GM23248 (cell line): ENCODE results near the gene ZEB1. TPM values are rescaled to one million over a fixed set of nuclear protein-coding genes. Genes with fewer than 3 reads are reported as not detected.

ENCODE experiments used
- DNase-seq: peaks from one replicate; pipeline ENCODE4 v3.0.0-alpha.2; 2015
- H2AFZ ChIP-seq: fragments of 200-600 bp; sonication (generic); 2 replicates; pipeline ENCODE4 v1.6.1; 2016; ENCODE audit warnings: antibody characterized with exemption
- H3F3A ChIP-seq: fragments of 200-600 bp; sonication (generic); 2 replicates; pipeline ENCODE4 v1.6.1; 2016; ENCODE audit warnings: mild to moderate bottlenecking, antibody characterized with exemption, mixed run types; ENCODE audit not compliant: insufficient read depth
- H3K27ac ChIP-seq: fragments of 200-600 bp; sonication (generic); 2 replicates; pipeline ENCODE4 v1.5.1; 2016; ENCODE audit warnings: mild to moderate bottlenecking
- H3K27me3 ChIP-seq: fragments of 200-600 bp; sonication (generic); replicated peaks from 2 replicates; pipeline ENCODE4 v1.6.1; 2016; ENCODE audit warnings: mild to moderate bottlenecking; ENCODE audit not compliant: insufficient read depth
- H3K36me3 ChIP-seq: fragments of 200-600 bp; sonication (generic); 2 replicates; pipeline ENCODE4 v1.6.1; 2016; ENCODE audit warnings: low read depth, mild to moderate bottlenecking
- H3K4me1 ChIP-seq: fragments of 200-600 bp; sonication (generic); 2 replicates; pipeline ENCODE4 v1.6.1; 2016; ENCODE audit warnings: mild to moderate bottlenecking; ENCODE audit not compliant: insufficient read depth
- H3K4me2 ChIP-seq: fragments of 200-600 bp; sonication (generic); one replicate; pipeline ENCODE4 v1.6.1; 2016; ENCODE audit warnings: mild to moderate bottlenecking; ENCODE audit not compliant: unreplicated experiment
- H3K4me3 ChIP-seq: fragments of 200-600 bp; sonication (generic); 2 replicates; pipeline ENCODE4 v1.5.1; 2016; ENCODE audit warnings: mild to moderate bottlenecking
- H3K79me2 ChIP-seq: fragments of 200-600 bp; sonication (generic); 2 replicates; pipeline ENCODE4 v1.6.1; 2016; ENCODE audit warnings: mild to moderate bottlenecking; ENCODE audit not compliant: insufficient read depth
- H3K9ac ChIP-seq: fragments of 200-600 bp; sonication (generic); 2 replicates; pipeline ENCODE4 v1.6.1; 2016; ENCODE audit warnings: mild to moderate bottlenecking
- H3K9me2 ChIP-seq: fragments of 200-600 bp; sonication (generic); 2 replicates; pipeline ENCODE4 v1.6.1; 2016; ENCODE audit warnings: mixed run types, mild to moderate bottlenecking, moderate library complexity; ENCODE audit not compliant: insufficient read depth
- H3K9me3 ChIP-seq: fragments of 200-600 bp; sonication (generic); one replicate; pipeline ENCODE4 v1.6.1; 2017; ENCODE audit warnings: low read depth
- H4K20me1 ChIP-seq: fragments of 200-600 bp; sonication (generic); 2 replicates; pipeline ENCODE4 v1.6.0; 2016; ENCODE audit not compliant: insufficient read depth
- EZH2 ChIP-seq: fragments of 200-600 bp; sonication (generic); IDR thresholded peaks from 2 replicates; pipeline ENCODE4 v1.6.1; 2018; ENCODE audit warnings: antibody characterized with exemption, mild to moderate bottlenecking; ENCODE audit not compliant: insufficient read depth, poor library complexity, severe bottlenecking
- EZH2phosphoT487 ChIP-seq: fragments of 200-600 bp; sonication (generic); IDR thresholded peaks from 2 replicates; pipeline ENCODE4 v1.6.1; 2018; ENCODE audit warnings: antibody characterized with exemption, moderate library complexity, mild to moderate bottlenecking, low read depth; ENCODE audit not compliant: insufficient read depth
- WGBS, 2 experiments: methylation state at CpG; one replicate each; pipeline ENCODE4 v1.1.6; 2015 to 2017; ENCODE audit warnings: low lambda C conversion rate in 2 of 2, low coverage in 1 of 2; ENCODE audit errors: missing lambda C conversion rate in 2 of 2; 5-methylcytosine and 5-hydroxymethylcytosine counted together
- in situ Hi-C: fragments of 300-500 bp; cut with MboI; formaldehyde crosslinking; loops from 2 replicates; pipeline ENCODE4 v1.15.0; 2020
- polyA plus RNA-seq: library from polyadenylated mRNA; unstranded; fragments of >200 nt; fragmentation: Nextera tagmentation; extraction: Ambion mirVana; gene quantifications from 2 replicates; pipeline ENCODE4 v1.2.1, GENCODE V29; 2016
- total RNA-seq: library from RNA; depleted of rRNA; stranded (reverse); fragments of >200 nt; shearing (Covaris generic); gene quantifications from 2 replicates; pipeline ENCODE4 v1.2.3, GENCODE V29; 2014

ZEB1 gene
- total and polyA plus RNA-seq, 2 experiments from 2014 or later, result 62.0 to 69.8 TPM

DNA sequence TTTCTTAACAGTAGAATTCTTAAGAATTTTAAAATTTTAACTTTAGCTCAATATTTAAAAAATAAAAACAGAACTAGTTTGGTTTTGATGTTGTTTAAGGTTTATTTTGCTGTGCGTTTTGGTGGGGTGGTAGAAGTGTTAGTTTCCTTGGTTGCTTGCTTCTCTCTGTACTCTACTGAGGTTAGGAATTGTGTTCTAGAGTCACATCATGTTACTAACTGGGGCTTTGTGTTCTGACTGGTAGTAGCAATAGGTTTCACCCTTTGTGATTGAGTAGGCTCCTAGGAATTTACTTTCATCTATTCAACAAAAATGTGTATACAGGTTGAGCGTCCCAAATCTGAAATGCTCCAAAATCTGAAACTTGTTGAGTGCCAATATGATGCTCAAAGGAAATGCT, 99.5 kb downstream of the ZEB1 start:
- Histone ChIP-seq H3K27me3 (no peaks in the 10 kb centered on the region), H3F3A (peaks cover 42% of the 10 kb centered on the region), H3K4me2 (no peak overlapping the region), H3K9ac (no peak overlapping the region), H2AFZ (no peak overlapping the region), H3K9me3 (no peaks in the 10 kb centered on the region), H3K36me3 (no peaks in the 10 kb centered on the region), H3K27ac (no peak overlapping the region), H3K79me2 (peaks cover 94% of the 10 kb centered on the region), H3K4me1 (peaks cover 44% of the 10 kb centered on the region), H3K9me2 (no peaks in the 10 kb centered on the region; the same call in 1 of the 2 replicates), H3K4me3 (no peak overlapping the region), H4K20me1 (no peaks in the 10 kb centered on the region; the same call in 1 of the 2 replicates)
- 98 to 100% methylated on average over 2 of the region's 2 CpGs for WGBS, 2 experiments
- no peak for DNase-seq
- in situ Hi-C loops, result no loop called here
- no peak for TF ChIP-seq EZH2
- no peak for TF ChIP-seq EZH2phosphoT487

DNA sequence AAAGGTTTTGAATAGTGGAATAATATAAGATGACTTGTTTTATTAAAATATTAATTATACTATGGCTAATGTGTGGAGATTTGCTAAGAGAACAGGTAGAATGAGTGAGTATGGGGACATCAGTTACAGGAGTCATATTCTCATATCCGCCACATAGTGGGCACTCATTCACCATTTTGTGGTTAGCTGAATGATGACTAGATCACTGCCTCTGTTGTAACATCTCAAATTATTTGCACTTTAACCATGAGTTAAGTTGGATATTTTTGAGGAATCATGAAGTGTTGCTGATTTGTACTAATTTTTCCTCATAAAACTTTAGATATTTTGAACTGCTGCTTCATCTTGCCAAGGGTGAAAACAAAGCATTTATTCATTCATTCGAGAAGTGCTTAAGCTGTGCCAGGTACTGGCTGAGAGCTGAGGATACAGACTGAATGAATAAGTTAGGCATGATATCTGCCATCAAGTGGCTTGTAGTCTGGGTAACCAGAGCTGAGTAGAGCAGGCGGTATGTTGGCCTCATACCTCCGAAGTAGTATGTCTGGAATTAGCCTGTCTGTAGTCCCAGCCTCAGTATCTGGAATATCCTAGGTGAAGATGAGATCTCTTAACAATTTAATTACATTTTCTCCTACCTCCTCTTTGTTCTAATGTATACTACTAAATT, 100.5 kb downstream of the ZEB1 start:
- Histone ChIP-seq H3F3A (peaks cover 52% of the 10 kb centered on the region), H3K36me3 (no peaks in the 10 kb centered on the region), H3K79me2 (peaks cover 94% of the 10 kb centered on the region), H2AFZ (no peak overlapping the region), H3K27me3 (no peaks in the 10 kb centered on the region), H3K27ac (peak overlapping the region; percentile 65), H3K9ac (peak overlapping the region; percentile 19; the same call in 1 of the 2 replicates), H3K4me3 (peak overlapping the region; percentile 24), H3K9me2 (no peaks in the 10 kb centered on the region; the same call in 1 of the 2 replicates), H3K9me3 (no peaks in the 10 kb centered on the region), H3K4me2 (peak overlapping the region; percentile 55), H3K4me1 (peaks cover 48% of the 10 kb centered on the region), H4K20me1 (no peaks in the 10 kb centered on the region; the same call in 1 of the 2 replicates)
- in situ Hi-C loops, result no loop called here
- peak; percentile 71; the same call in 1 of the 2 replicates for TF ChIP-seq EZH2phosphoT487
- no peak for TF ChIP-seq EZH2
- DNase-seq, result peak; percentile 89
- 2 to 3% methylated on average over 4 of the region's 4 CpGs for WGBS, 2 experiments

DNA sequence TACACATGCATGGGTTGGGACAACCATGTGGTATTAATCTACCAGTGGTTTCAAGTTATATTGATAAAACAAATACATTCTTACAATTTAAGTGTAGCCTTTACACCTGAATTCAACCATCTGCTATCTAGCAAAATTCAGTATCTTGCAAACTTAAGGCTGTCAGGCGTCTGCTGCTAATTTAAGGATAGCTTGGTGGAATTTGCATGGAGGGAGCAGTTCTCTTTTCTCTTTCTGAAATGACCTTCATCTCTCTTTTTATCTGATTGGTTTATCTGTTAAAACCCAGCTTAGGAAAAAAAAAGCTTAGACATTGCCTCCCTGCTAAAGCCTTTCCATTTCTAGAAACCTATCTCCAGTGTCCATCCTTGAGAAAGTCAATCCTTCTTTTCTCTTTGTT, 102.3 kb downstream of the ZEB1 start:
- peaks cover 69% of the 10 kb centered on the region for H3F3A ChIP-seq

DNA sequence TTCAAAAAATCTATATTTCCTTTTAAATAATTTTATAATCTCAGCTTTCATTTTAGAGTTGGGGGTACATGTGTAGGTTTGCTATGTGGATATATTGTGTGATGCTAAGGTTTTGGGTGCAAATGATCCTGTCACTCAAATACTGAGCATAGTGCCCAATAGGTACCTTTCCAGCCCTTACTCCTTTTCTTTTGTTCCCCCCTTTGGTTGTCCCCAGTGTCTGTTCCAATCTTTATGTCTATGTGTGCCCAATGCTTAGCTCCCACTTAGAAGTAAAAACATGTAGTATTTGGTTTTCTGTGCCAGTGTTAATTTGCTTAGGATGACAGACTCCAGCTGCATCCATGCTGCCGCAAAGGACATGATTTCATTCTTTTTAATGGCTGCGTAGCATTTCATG, 103.6 kb downstream of the ZEB1 start:
- 96 to 100% methylated on average over 2 of the region's 2 CpGs for WGBS, 2 experiments
- Histone ChIP-seq H2AFZ (no peak overlapping the region), H3K4me2 (no peak overlapping the region), H3K4me3 (no peak overlapping the region), H3F3A (peaks cover 80% of the 10 kb centered on the region), H4K20me1 (no peaks in the 10 kb centered on the region), H3K36me3 (no peaks in the 10 kb centered on the region; the same call in 1 of the 2 replicates), H3K27me3 (no peaks in the 10 kb centered on the region), H3K4me1 (peaks cover 76% of the 10 kb centered on the region), H3K27ac (no peak overlapping the region), H3K9me3 (no peaks in the 10 kb centered on the region), H3K79me2 (peaks cover 94% of the 10 kb centered on the region), H3K9me2 (no peaks in the 10 kb centered on the region), H3K9ac (no peak overlapping the region)
- DNase-seq, result no peak
- TF ChIP-seq EZH2, result no peak
- no peak for TF ChIP-seq EZH2phosphoT487
- in situ Hi-C loops, result no loop called here

More for the DNA sequence above, 102.3 kb downstream of the ZEB1 start:
- in situ Hi-C loops, result no loop called here
- 95 to 100% methylated on average over 1 of the region's 1 CpG for WGBS, 2 experiments
- no peaks in the 10 kb centered on the region for H3K27me3 ChIP-seq
- DNase-seq, result no peak
- no peak overlapping the region for H3K4me2 ChIP-seq
- no peak overlapping the region for H2AFZ ChIP-seq
- 0 out of 2 replicates have a peak overlapping the region, but pooled peaks have one; percentile 1 for H3K27ac ChIP-seq
- no peak for TF ChIP-seq EZH2
- no peak for TF ChIP-seq EZH2phosphoT487
- H4K20me1 ChIP-seq, result no peaks in the 10 kb centered on the region; the same call in 1 of the 2 replicates
- H3K79me2 ChIP-seq, result peaks cover 94% of the 10 kb centered on the region
- no peaks in the 10 kb centered on the region for H3K9me3 ChIP-seq
- H3K4me1 ChIP-seq, result peaks cover 66% of the 10 kb centered on the region
- no peak overlapping the region for H3K9ac ChIP-seq
- no peak overlapping the region for H3K4me3 ChIP-seq
- H3K36me3 ChIP-seq, result no peaks in the 10 kb centered on the region; the same call in 1 of the 2 replicates
- H3K9me2 ChIP-seq, result no peaks in the 10 kb centered on the region; the same call in 1 of the 2 replicates
